Activated CD8-positive, alpha-beta T cell treated with anti-CD3 and anti-CD28 coated beads, Interleukin-2, amount 10 ng/mL, durations not matched to agents 7 days and 5 days (primary cell): ENCODE measurements around the gene CAPN12. TPM values are rescaled to one million over a fixed set of nuclear protein-coding genes. Genes with fewer than 3 reads are reported as not detected.
"Not testable (repeated sequence)": the region's sequence is repeated elsewhere in the genome, so short reads cannot be mapped to it uniquely, and the experiment has no call there.

Source experiments
- ATAC-seq: fragments of 150-1000 bp; cut with Tn5 transposase; one replicate; pipeline ENCODE4 v1.10.0; 2021; ENCODE audit warnings: moderate library complexity
- CTCF ChIA-PET: fragments of 350-600 bp; sonication (Branson Sonifier 250); formaldehyde crosslinking; loops from one replicate; lab custom pipeline; 2021; ENCODE audit warnings: antibody characterized with exemption; lab: Charles Lee
- POLR2A ChIA-PET: fragments of 350-600 bp; sonication (Branson Sonifier 250); formaldehyde crosslinking; loops from one replicate; lab custom pipeline; 2021; ENCODE audit warnings: antibody characterized with exemption; lab: Charles Lee
- DNase-seq: peaks from one replicate; pipeline ENCODE4 v3.0.0-alpha.2; 2020
- H3K27ac Mint-ChIP-seq: one replicate; pipeline ENCODE4 v1.8.0; 2021; ENCODE audit warnings: mild to moderate bottlenecking, mixed read lengths
- H3K27me3 Mint-ChIP-seq: one replicate; pipeline ENCODE4 v1.8.0; 2021; ENCODE audit warnings: low read depth, mixed read lengths
- H3K36me3 Mint-ChIP-seq: one replicate; pipeline ENCODE4 v1.8.0; 2021; ENCODE audit warnings: low read depth, mixed read lengths
- H3K4me1 Mint-ChIP-seq: one replicate; pipeline ENCODE4 v1.8.0; 2021; ENCODE audit warnings: low read depth, mixed read lengths
- H3K4me3 Mint-ChIP-seq: one replicate; pipeline ENCODE4 v1.8.0; 2021; ENCODE audit warnings: mild to moderate bottlenecking, mixed read lengths
- H3K9me3 Mint-ChIP-seq: one replicate; pipeline ENCODE4 v1.8.0; 2022; ENCODE audit warnings: mixed read lengths; ENCODE audit not compliant: insufficient read depth
- total RNA-seq, 2 experiments: library from RNA; stranded (reverse); gene quantifications; one replicate each; pipeline ENCODE4 v1.2.3, GENCODE V29; 2021

Gene CAPN12
- total RNA-seq, 2 experiments from 2014 or later = 12.2 to 16.2 TPM

DNA sequence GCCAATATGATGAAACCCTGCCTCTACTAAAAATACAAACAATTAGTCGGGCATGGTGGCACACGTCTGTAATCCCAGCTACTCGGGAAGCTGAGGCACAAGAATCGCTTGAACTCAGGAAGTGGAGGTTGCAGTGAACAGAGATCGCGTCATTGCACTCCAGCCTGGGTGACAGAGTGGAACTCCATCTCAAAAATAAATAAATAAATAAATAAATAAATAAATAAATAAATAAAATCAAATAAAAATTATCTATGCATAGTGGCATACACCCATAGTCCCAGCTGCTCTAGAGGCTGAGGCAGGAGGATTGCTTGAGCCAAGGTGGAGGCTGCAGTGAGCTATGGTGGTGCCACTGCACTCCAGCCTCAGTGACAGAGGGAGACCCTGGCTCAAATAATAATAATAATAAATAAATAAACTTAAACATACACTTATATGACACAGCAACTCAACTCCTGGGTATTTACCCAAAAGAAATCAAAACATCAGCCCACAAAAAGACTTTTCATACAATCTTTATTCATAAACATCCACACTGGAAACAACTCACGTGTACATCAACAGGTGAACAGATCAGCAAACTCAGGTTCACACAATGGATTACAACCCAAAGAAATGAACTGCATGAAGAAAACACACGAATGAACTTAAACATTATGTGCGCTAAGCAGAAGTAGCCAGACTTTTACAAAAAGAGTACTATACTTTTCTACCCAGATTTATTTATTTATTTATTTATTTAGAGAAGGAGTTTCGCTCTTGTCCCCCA is 22.2 kb upstream of the CAPN12 start:
- ATAC-seq (no peak), DNase-seq (no peak)
- H3K9me3 Mint-ChIP-seq = no peaks in the 10 kb centered on the region
- H3K27me3 Mint-ChIP-seq = peaks cover 7% of the 10 kb centered on the region
- no peaks in the 10 kb centered on the region for H3K36me3 Mint-ChIP-seq
- no peak overlapping the region for H3K27ac Mint-ChIP-seq
- ChIA-PET POLR2A (interaction anchor here (0.7 kb wide), 1 partner anchor 24 kb away, joined by 3 read pairs; no protein-coding TSS in a partner anchor), CTCF (no interaction called here)
- peaks cover 9% of the 10 kb centered on the region for H3K4me1 Mint-ChIP-seq
- H3K4me3 Mint-ChIP-seq = no peak overlapping the region

DNA sequence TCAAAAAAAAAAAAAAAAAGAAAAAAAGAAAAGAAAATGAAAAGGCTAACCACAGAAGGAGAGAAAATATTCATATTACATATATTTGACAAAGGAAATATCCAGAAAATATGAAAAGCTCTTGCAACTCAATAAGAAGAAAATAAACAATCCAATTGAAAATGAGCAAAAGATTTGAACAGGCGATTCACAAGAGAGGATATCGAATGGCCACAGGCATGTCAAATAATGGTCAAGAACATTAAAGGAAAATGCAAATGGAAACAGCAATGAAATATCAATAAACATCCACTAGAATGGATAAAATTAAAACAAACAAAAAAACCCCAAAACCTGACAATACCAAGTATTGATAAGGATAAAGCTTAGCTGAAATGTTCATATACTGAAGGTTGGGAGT is 20.9 kb upstream of the CAPN12 start:
- H3K36me3 Mint-ChIP-seq = no peaks in the 10 kb centered on the region
- H3K27me3 Mint-ChIP-seq = peaks cover 7% of the 10 kb centered on the region
- DNase-seq (no peak), ATAC-seq (no peak)
- H3K4me3 Mint-ChIP-seq = no peak overlapping the region
- H3K9me3 Mint-ChIP-seq = no peaks in the 10 kb centered on the region
- CTCF ChIA-PET = no interaction called here
- POLR2A ChIA-PET = no interaction called here
- peaks cover 9% of the 10 kb centered on the region for H3K4me1 Mint-ChIP-seq
- H3K27ac Mint-ChIP-seq = no peak overlapping the region

DNA sequence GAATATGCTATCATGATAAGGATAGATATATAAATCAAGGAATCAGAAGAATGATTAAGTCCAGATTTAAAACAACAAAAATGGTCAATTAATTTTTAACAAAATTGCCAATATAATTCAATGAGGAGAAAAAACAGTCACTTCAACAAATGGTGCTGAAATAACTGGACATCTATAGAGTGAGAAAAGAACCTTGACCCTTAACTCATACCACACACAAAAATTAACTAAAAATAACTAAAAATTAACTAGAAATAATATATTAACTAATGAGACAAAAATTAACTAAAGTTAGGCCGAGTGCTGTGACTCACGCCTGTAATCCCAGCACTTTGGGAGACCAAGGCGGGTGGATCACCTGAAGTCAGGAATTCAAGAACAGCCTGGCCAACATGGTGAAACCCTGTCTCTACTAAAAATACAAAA is 19.5 kb upstream of the CAPN12 start:
- Mint-ChIP-seq H3K4me1 (no peaks in the 10 kb centered on the region), H3K27me3 (peaks cover 7% of the 10 kb centered on the region), H3K27ac (no peak overlapping the region), H3K4me3 (no peak overlapping the region), H3K9me3 (no peaks in the 10 kb centered on the region), H3K36me3 (no peaks in the 10 kb centered on the region)
- ChIA-PET CTCF (interaction anchor here (1.7 kb wide), 1 partner anchor 167 kb away, joined by 4 read pairs; the partner anchor contains the start of genes MRPS12 and SARS2), POLR2A (no interaction called here)
- DNase-seq (no peak), ATAC-seq (no peak)

DNA sequence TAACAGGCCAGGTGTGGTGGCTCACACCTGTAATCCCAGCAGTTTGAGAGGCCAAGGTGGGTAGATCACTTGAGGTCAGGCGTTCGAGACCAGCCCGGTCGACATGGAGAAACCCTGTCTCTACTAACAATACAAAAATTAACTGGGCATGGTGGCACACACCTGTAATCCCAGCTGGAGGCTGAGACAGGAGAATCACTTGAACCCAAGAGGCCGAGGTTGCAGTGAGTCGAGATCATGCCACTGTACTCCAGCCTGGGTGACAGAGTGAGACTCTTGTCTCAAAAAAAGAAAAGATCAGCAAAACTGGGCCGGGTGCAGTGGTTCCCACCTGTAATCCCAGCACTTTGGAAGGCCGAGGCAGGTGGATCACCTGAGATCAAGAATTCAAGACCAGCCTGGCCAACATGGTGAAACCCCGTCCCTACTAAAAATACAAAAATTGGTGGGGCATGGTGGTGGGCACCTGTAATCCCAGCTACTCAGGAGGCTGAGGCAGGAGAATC is 17.7 kb upstream of the CAPN12 start:
- H3K36me3 Mint-ChIP-seq, DNase-seq, ATAC-seq, H3K4me3 Mint-ChIP-seq, H3K27ac Mint-ChIP-seq, H3K27me3 Mint-ChIP-seq, POLR2A ChIA-PET, H3K9me3 Mint-ChIP-seq, H3K4me1 Mint-ChIP-seq: not testable (repeated sequence)
- CTCF ChIA-PET = interaction anchor here (1.2 kb wide), 1 partner anchor 125 kb away, joined by 6 read pairs; no protein-coding TSS in a partner anchor

GRCh38 chr19:38760805-38761517 is 16.7 kb upstream of the CAPN12 start:
- H3K36me3 Mint-ChIP-seq, H3K4me3 Mint-ChIP-seq, POLR2A ChIA-PET, ATAC-seq, H3K9me3 Mint-ChIP-seq, DNase-seq, H3K27ac Mint-ChIP-seq, H3K4me1 Mint-ChIP-seq, H3K27me3 Mint-ChIP-seq: not testable (repeated sequence)
- CTCF ChIA-PET = interaction anchor here (1.0 to 1.2 kb wide), 2 partner anchors 126 to 179 kb away, joined by 3 to 6 read pairs; no protein-coding TSS in a partner anchor

DNA sequence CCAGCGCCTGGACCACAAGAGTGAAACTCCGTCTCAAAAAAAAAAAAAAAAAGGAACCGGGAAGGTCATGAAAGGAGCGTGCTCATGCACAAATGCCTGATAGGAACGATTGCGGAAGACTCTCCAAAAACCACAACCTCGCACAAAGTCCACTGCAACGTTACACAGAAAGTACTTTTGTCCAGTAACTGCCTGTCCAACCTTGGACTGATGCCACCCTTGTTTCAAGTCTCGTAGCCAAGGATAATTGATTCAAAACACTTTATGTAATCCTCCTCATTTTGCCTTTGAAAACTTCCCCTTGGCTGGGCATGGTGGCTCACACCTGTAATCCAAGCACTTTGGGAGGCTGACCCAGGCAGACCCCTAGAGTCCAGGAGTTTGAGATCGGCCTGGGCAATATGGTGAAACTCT is 15.3 kb upstream of the CAPN12 start:
- Mint-ChIP-seq H3K27ac (no peak overlapping the region), H3K36me3 (no peaks in the 10 kb centered on the region), H3K9me3 (no peaks in the 10 kb centered on the region), H3K27me3 (no peaks in the 10 kb centered on the region), H3K4me1 (no peaks in the 10 kb centered on the region), H3K4me3 (no peak overlapping the region)
- DNase-seq (no peak), ATAC-seq (no peak)
- ChIA-PET POLR2A (no interaction called here), CTCF (no interaction called here)

- ATAC-seq, H3K9me3 Mint-ChIP-seq, H3K36me3 Mint-ChIP-seq, H3K4me1 Mint-ChIP-seq, POLR2A ChIA-PET, H3K4me3 Mint-ChIP-seq, DNase-seq, CTCF ChIA-PET, H3K27ac Mint-ChIP-seq: not testable (repeated sequence)
- H3K27me3 Mint-ChIP-seq = peaks cover 14% of the 10 kb centered on the region
Observed at GRCh38 chr19:38754196-38754595, 9.9 kb upstream of the CAPN12 start.

GRCh38 chr19:38753783-38754182 is 9.5 kb upstream of the CAPN12 start:
- H3K4me3 Mint-ChIP-seq, H3K4me1 Mint-ChIP-seq, POLR2A ChIA-PET, H3K36me3 Mint-ChIP-seq, H3K9me3 Mint-ChIP-seq, ATAC-seq, DNase-seq, H3K27ac Mint-ChIP-seq, CTCF ChIA-PET: not testable (repeated sequence)
- H3K27me3 Mint-ChIP-seq = peaks cover 14% of the 10 kb centered on the region

DNA sequence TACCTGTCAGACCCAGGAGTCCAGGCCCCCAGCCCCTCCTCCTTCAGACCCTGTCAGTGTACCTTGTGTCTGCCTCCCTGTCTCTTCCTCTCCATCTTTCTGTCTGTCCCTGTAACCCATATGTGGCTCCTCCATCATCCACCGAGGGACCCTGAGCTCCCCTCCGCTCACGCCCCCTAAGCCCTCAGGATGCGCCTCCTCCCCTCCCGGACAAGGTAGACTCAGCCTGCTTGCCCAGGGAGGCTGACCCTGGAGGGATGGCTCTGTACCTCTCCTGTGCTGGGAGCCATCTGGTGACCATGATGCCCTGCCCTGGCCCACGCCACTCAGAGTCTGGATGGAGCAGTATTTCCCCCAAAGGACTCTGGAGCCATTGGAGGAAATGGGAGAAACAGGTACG is 1.0 kb upstream of the CAPN12 start:
- Mint-ChIP-seq H3K27me3 (peaks cover 3% of the 10 kb centered on the region), H3K36me3 (no peaks in the 10 kb centered on the region), H3K4me1 (peaks cover 2% of the 10 kb centered on the region), H3K9me3 (no peaks in the 10 kb centered on the region), H3K27ac (no peak overlapping the region), H3K4me3 (no peak overlapping the region)
- POLR2A ChIA-PET = no interaction called here
- CTCF ChIA-PET = no interaction called here
- DNase-seq (no peak), ATAC-seq (no peak)

DNA sequence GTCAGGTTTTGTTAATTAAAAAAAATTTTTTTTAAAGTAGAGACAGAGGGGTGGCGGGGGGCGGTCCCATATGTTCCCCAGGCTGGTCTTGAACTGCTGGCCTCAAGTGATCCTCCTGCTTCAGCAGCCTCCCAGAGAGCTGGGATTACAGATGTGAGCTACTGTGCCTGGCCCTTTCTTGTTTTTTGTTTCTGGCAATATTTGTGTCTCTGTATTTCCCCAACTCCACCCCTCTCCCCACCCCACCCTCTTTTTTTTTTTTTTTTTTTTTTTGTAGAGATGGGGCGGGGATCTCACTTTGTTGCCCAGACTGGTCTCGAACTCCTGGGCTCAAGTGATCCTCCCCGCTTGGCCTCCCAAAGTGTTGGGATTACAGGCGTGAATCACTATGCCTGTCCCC is 600 bp upstream of the CAPN12 start:
- no peak overlapping the region for H3K27ac Mint-ChIP-seq

DNA sequence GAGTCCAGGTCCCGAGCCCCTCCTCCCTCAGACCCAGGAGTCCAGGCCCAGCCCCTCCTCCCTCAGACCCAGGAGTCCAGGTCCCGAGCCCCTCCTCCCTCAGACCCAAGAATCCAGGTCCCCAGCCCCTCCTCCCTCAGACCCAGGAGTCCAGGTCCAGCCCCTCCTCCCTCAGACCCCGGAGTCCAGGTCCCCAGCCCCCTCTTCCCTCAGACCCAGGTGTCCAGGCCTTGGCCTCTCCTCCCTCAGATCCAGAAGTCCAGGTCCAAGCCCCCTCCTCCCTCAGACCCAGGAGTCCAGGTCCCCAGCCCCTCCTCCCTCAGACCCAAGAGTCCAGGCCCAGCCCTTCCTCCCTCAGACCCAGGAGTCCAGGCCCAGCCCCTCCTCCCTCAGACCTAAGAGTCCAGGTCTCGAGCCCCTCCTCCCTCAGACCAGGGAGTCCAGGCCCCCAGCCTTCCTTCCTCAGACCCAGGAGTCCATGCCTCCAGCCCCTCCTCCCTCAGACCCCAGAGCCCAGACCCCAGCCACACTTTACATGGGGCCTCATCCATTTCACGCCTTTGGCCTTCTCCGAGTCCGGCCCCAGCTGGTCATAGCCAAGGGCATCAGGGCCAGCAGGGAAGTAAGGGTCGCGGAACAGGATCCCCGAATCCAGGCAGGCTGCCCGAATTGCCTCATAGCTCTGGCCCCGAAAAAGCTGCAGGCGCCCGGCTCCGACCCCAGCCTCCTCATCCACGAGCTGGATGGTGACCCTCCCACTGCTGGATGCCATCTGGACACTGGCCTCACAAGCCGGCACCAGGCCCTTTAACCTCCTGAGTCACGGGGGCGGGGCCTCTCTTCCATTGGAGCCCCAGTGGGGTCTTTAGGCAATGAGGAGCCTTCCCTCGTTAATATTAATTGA is 628 bp downstream of the CAPN12 start:
- no peak overlapping the region for H3K27ac Mint-ChIP-seq
- ChIA-PET POLR2A (no interaction called here), CTCF (interaction anchor here (0.9 kb wide), 1 partner anchor 187 kb away, joined by 3 read pairs; the partner anchor contains the start of genes MRPS12 and SARS2)
- ATAC-seq (no peak), DNase-seq (no peak)
- peaks cover 17% of the 10 kb centered on the region for H3K4me1 Mint-ChIP-seq
- H3K36me3 Mint-ChIP-seq = no peaks in the 10 kb centered on the region
- H3K27me3 Mint-ChIP-seq = no peaks in the 10 kb centered on the region
- no peaks in the 10 kb centered on the region for H3K9me3 Mint-ChIP-seq
- H3K4me3 Mint-ChIP-seq = no peak overlapping the region

More for the DNA sequence above, 600 bp upstream of the CAPN12 start:
- peaks cover 6% of the 10 kb centered on the region for H3K4me1 Mint-ChIP-seq
- no peaks in the 10 kb centered on the region for H3K27me3 Mint-ChIP-seq
- ChIA-PET POLR2A (no interaction called here), CTCF (interaction anchor here (0.9 kb wide), 1 partner anchor 186 kb away, joined by 3 read pairs; the partner anchor contains the start of genes MRPS12 and SARS2)
- no peak for DNase-seq
- no peak overlapping the region for H3K4me3 Mint-ChIP-seq
- ATAC-seq = no peak
- H3K36me3 Mint-ChIP-seq = no peaks in the 10 kb centered on the region
- H3K9me3 Mint-ChIP-seq = no peaks in the 10 kb centered on the region
